NCI-H2227 (cell line): ENCODE results near the gene FMN2.

ENCODE experiments used
- DNase-seq: peaks from one replicate; lab custom pipeline; 2025; ENCODE audit not compliant: unreplicated experiment; lab: John Stamatoyannopoulos, UW

Gene FMN2

GRCh38 chr1:240522122-240522822 is 430.6 kb downstream of the FMN2 start:
- no peak for DNase-seq

GRCh38 chr1:240524356-240525069 is 432.8 kb downstream of the FMN2 start:
- no peak for DNase-seq
